HEK293 (cell line): ENCODE data around the gene KRT17.

ENCODE experiments used
- CTCF ChIP-seq: fragments of 450-650 bp; formaldehyde crosslinking; IDR thresholded peaks from 2 replicates; pipeline ENCODE4 v1.5.1; 2016; ENCODE audit warnings: missing biosample characterization, missing genetic modification characterization
- GLI4 ChIP-seq: fragments of 450-650 bp; formaldehyde crosslinking; IDR thresholded peaks from 2 replicates; pipeline ENCODE4 v1.5.1; 2016; ENCODE audit warnings: missing biosample characterization, missing genetic modification characterization
- GLIS2 ChIP-seq: fragments of 450-650 bp; formaldehyde crosslinking; IDR thresholded peaks from 2 replicates; pipeline ENCODE4 v1.5.1; 2016; ENCODE audit warnings: missing biosample characterization, missing genetic modification characterization
- REPIN1 ChIP-seq: fragments of 450-650 bp; formaldehyde crosslinking; IDR thresholded peaks from 2 replicates; pipeline ENCODE4 v1.5.1; 2017; ENCODE audit warnings: missing biosample characterization, missing genetic modification characterization, low read depth
- REST ChIP-seq: fragments of 450-650 bp; formaldehyde crosslinking; IDR thresholded peaks from 2 replicates; pipeline ENCODE4 v1.5.1; 2016; ENCODE audit warnings: missing biosample characterization, missing genetic modification characterization
- TCF7L2 ChIP-seq: IDR thresholded peaks from 2 replicates; pipeline ENCODE4 v1.6.1; 2011; ENCODE audit warnings: low read depth, mild to moderate bottlenecking, inconsistent platforms, low read length, moderate library complexity, borderline replicate concordance
- YY1 ChIP-seq: fragments of 450-650 bp; formaldehyde crosslinking; IDR thresholded peaks from 2 replicates; pipeline ENCODE4 v1.5.1; 2018; ENCODE audit warnings: missing biosample characterization, missing genetic modification characterization
- ZNF114 ChIP-seq: fragments of 450-650 bp; formaldehyde crosslinking; IDR thresholded peaks from 2 replicates; pipeline ENCODE4 v1.5.0; 2017; ENCODE audit warnings: missing biosample characterization, missing genetic modification characterization
- ZNF133 ChIP-seq: fragments of 450-650 bp; formaldehyde crosslinking; IDR thresholded peaks from 2 replicates; pipeline ENCODE4 v1.5.1; 2016; ENCODE audit warnings: missing biosample characterization, missing genetic modification characterization
- ZNF24 ChIP-seq: fragments of 450-650 bp; formaldehyde crosslinking; IDR thresholded peaks from 2 replicates; pipeline ENCODE4 v1.5.1; 2016; ENCODE audit warnings: missing biosample characterization, missing genetic modification characterization
- ZNF610 ChIP-seq: fragments of 450-650 bp; formaldehyde crosslinking; IDR thresholded peaks from 2 replicates; pipeline ENCODE4 v1.5.1; 2016; ENCODE audit warnings: missing biosample characterization, missing genetic modification characterization, borderline replicate concordance
- ZNF792 ChIP-seq: fragments of 450-650 bp; formaldehyde crosslinking; IDR thresholded peaks from 2 replicates; pipeline ENCODE4 v1.5.1; 2016; ENCODE audit warnings: missing biosample characterization, missing genetic modification characterization

DNA sequence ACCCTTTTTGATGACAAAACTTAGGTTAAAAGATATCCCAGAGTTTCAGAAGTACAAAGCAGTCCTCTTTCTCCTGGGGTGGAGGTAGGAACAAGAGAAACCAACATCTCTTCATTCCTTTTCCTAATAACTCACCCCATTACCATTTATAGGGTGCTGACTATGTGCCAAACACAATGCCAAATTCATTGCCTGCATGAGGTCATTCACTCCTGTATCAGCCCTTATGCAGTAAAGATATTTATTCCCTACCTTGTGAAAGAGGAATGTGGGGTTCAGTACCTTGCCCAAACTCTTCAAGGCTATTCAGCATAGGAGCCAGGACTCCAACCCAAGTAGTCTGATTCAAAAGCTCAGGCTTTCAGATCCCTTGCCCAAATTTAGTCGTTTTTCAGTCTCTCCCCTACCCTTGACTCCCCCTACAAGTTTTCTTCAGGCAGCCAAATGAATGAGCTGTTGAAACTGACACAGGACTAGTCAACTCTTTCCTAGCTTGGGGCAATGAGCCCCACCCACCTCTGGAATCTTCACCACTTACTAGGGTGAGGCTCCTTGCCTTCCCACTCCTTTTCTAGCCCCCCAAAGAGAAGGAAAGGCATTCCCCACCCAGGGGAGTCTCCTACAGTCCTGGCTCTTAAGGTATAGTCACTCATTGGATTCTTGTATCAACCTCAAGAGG, 43.5 kb downstream of the KRT17 start:
- TF ChIP-seq CTCF (tag by site-specific recombination) = no peak
- no peak for TF ChIP-seq TCF7L2
- TF ChIP-seq ZNF114 (tag by site-specific recombination) = no peak
- no peak for TF ChIP-seq REPIN1 (tag by site-specific recombination)
- no peak for TF ChIP-seq ZNF610 (tag by site-specific recombination)
- no peak for TF ChIP-seq ZNF133 (tag by site-specific recombination)
- TF ChIP-seq REST (tag by site-specific recombination) = no peak
- TF ChIP-seq ZNF792 = no peak
- TF ChIP-seq YY1 (tag by site-specific recombination) = no peak
- no peak for TF ChIP-seq GLIS2 (tag by site-specific recombination)
- no peak for TF ChIP-seq ZNF24 (tag by site-specific recombination)
- no peak for TF ChIP-seq GLI4 (tag by site-specific recombination)
